CD8-positive, alpha-beta memory T cell (primary cell): ENCODE data around the gene KIFC3. TPM values are rescaled to one million over a fixed set of nuclear protein-coding genes. Genes with fewer than 3 reads are reported as not detected.
A peak's percentile ranks its signal among the peaks of the same experiment; 100 is the strongest.
"Not testable (repeated sequence)": the region's sequence is repeated elsewhere in the genome, so short reads cannot be mapped to it uniquely, and the experiment has no call there.

Experiments
- CTCF ChIA-PET: fragments of 350-600 bp; sonication (Branson Sonifier 250); formaldehyde crosslinking; loops from one replicate; lab custom pipeline; 2021; ENCODE audit warnings: antibody characterized with exemption; lab: Charles Lee
- POLR2A ChIA-PET: fragments of 350-600 bp; sonication (Branson Sonifier 250); formaldehyde crosslinking; loops from one replicate; lab custom pipeline; 2021; ENCODE audit warnings: antibody characterized with exemption; lab: Charles Lee
- DNase-seq, 5 donors: peaks; one replicate each; pipeline versions ENCODE4 v3.0.0 to v3.0.0-alpha.2; 2020 to 2022; ENCODE audit warnings: mixed read lengths in 1 of 5
- H3K27ac ChIP-seq: one replicate; pipeline ENCODE4 v1.7.0; 2013; ENCODE audit warnings: low read depth, mild to moderate bottlenecking, low read length, moderate library complexity
- H3K27me3 ChIP-seq: 2 replicates; pipeline ENCODE4 v1.7.0; 2013; ENCODE audit warnings: low read length, mild to moderate bottlenecking; ENCODE audit not compliant: insufficient read depth, poor library complexity, severe bottlenecking
- H3K36me3 ChIP-seq: 2 replicates; pipeline ENCODE4 v1.7.0; 2013; ENCODE audit warnings: mild to moderate bottlenecking, low read length, moderate library complexity; ENCODE audit not compliant: insufficient read depth
- H3K4me1 ChIP-seq: 2 replicates; pipeline ENCODE4 v1.7.0; 2013; ENCODE audit warnings: mild to moderate bottlenecking, low read length, moderate library complexity; ENCODE audit not compliant: insufficient read depth
- H3K4me3 ChIP-seq: 2 replicates; pipeline ENCODE4 v1.7.0; 2013; ENCODE audit warnings: mild to moderate bottlenecking, low read length
- H3K9me3 ChIP-seq: 2 replicates; pipeline ENCODE4 v1.7.0; 2013; ENCODE audit warnings: mild to moderate bottlenecking, low read length
- H3K27ac Mint-ChIP-seq, 8 donors: one replicate each; pipeline ENCODE4 v1.8.0; 2020 to 2021; ENCODE audit warnings: mixed read lengths in 8 of 8, mild to moderate bottlenecking in 6 of 8, inconsistent platforms in 3 of 8, moderate library complexity in 3 of 8
- H3K27me3 Mint-ChIP-seq, 2 donors: one replicate each; pipeline ENCODE4 v1.8.0; 2020 to 2021; ENCODE audit warnings: mixed read lengths in 2 of 2, mild to moderate bottlenecking in 1 of 2, moderate library complexity in 1 of 2
- H3K36me3 Mint-ChIP-seq, 3 donors: one replicate each; pipeline ENCODE4 v1.8.0; 2020 to 2021; ENCODE audit warnings: mixed read lengths in 3 of 3, inconsistent platforms in 1 of 3, mild to moderate bottlenecking in 1 of 3
- H3K4me1 Mint-ChIP-seq, 3 donors: one replicate each; pipeline ENCODE4 v1.8.0; 2020 to 2021; ENCODE audit warnings: mixed read lengths in 3 of 3, inconsistent platforms in 1 of 3, mild to moderate bottlenecking in 1 of 3
- H3K4me3 Mint-ChIP-seq, 7 donors: one replicate each; pipeline ENCODE4 v1.8.0; 2020 to 2021; ENCODE audit warnings: mixed read lengths in 7 of 7, mild to moderate bottlenecking in 6 of 7, moderate library complexity in 4 of 7, inconsistent platforms in 2 of 7
- H3K9me3 Mint-ChIP-seq, 5 donors: one replicate each; pipeline ENCODE4 v1.8.0; 2020 to 2022; ENCODE audit warnings: mixed read lengths in 5 of 5, mild to moderate bottlenecking in 3 of 5, moderate library complexity in 2 of 5, inconsistent platforms in 1 of 5
- polyA plus RNA-seq: library from polyadenylated mRNA; unstranded; fragments of 300-500 nt; fragmentation: Illumina TruSeq; gene quantifications from one replicate; pipeline ENCODE4 v1.2.3, GENCODE V29; 2021
- total RNA-seq, 2 experiments: library from RNA; stranded (reverse); gene quantifications; one replicate each; pipeline ENCODE4 v1.2.3, GENCODE V29; 2021

The KIFC3 gene
- total and polyA plus RNA-seq, 3 experiments from 2014 or later, result 0.82 to 3.2 (median 2.9) TPM

GRCh38 chr16:57712569-57712968 lies 89.7 kb downstream of the KIFC3 start:
- POLR2A ChIA-PET, H3K9me3 ChIP-seq, H3K27me3 ChIP-seq, H3K4me1 ChIP-seq, H3K4me3 ChIP-seq, H3K36me3 Mint-ChIP-seq, CTCF ChIA-PET, H3K36me3 ChIP-seq, H3K4me1 Mint-ChIP-seq, H3K9me3 Mint-ChIP-seq, H3K27ac ChIP-seq, DNase-seq, H3K4me3 Mint-ChIP-seq: not testable (repeated sequence)
- peaks cover 10 to 22% of the 10 kb centered on the region in 2 donors for H3K27me3 Mint-ChIP-seq
- H3K27ac Mint-ChIP-seq, result peak overlapping the region in 1 of 8 donors; percentile 17

- H3K4me3 Mint-ChIP-seq, result no peak overlapping the region
- H3K36me3 ChIP-seq, result no peaks in the 10 kb centered on the region
- H3K27ac ChIP-seq, result no peak overlapping the region
- no peak overlapping the region for H3K4me3 ChIP-seq
- H3K4me1 ChIP-seq, result no peaks in the 10 kb centered on the region
- no peaks in the 10 kb centered on the region for H3K4me1 Mint-ChIP-seq
- no peak overlapping the region for H3K27ac Mint-ChIP-seq
- H3K9me3 Mint-ChIP-seq, result no peaks in the 10 kb centered on the region
- no peaks in the 10 kb centered on the region for H3K27me3 ChIP-seq
- CTCF ChIA-PET, result no interaction called here
- H3K27me3 Mint-ChIP-seq, result peaks cover 10 to 27% of the 10 kb centered on the region in 2 donors
- POLR2A ChIA-PET, result no interaction called here
- H3K9me3 ChIP-seq, result no peaks in the 10 kb centered on the region
- DNase-seq, result no peak
- no peaks in the 10 kb centered on the region for H3K36me3 Mint-ChIP-seq
These were observed 90.3 kb downstream of the KIFC3 start for GRCh38 chr16:57711993-57712392.

DNA sequence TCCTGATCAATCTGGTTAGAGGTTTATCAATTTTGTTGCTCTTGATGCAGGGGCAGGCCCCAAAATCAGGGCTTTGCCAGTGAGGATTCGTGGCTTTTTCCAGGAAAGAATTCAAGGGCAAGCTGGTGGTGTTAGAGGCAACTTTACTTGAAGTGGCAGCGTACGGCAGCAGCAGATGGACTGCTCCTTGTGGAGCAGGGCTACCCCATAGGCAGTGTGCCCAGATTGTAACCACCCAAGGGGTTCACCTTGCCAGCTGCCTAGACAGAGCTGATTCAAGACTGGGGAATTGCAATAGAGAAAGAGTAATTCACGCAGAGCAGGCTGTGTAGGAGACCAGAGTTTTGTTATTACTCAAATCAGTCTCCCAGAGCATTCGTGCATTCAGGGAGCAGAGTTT lies 90.9 kb downstream of the KIFC3 start:
- H3K36me3 Mint-ChIP-seq, result no peaks in the 10 kb centered on the region
- Histone ChIP-seq H3K27me3 (no peaks in the 10 kb centered on the region), H3K27ac (no peak overlapping the region), H3K4me3 (no peak overlapping the region), H3K36me3 (no peaks in the 10 kb centered on the region), H3K4me1 (no peaks in the 10 kb centered on the region), H3K9me3 (no peaks in the 10 kb centered on the region)
- H3K27ac Mint-ChIP-seq, result peak overlapping the region in 1 of 8 donors; percentile 59
- no peak for DNase-seq
- CTCF ChIA-PET, result no interaction called here
- peaks cover 7 to 31% of the 10 kb centered on the region in 2 donors for H3K27me3 Mint-ChIP-seq
- POLR2A ChIA-PET, result no interaction called here
- no peak overlapping the region for H3K4me3 Mint-ChIP-seq
- no peaks in the 10 kb centered on the region for H3K9me3 Mint-ChIP-seq
- H3K4me1 Mint-ChIP-seq, result no peaks in the 10 kb centered on the region

- Histone ChIP-seq H3K4me1 (no peaks in the 10 kb centered on the region), H3K27me3 (no peaks in the 10 kb centered on the region), H3K9me3 (no peaks in the 10 kb centered on the region), H3K36me3 (no peaks in the 10 kb centered on the region), H3K4me3 (no peak overlapping the region), H3K27ac (no peak overlapping the region)
- Mint-ChIP-seq H3K9me3 (no peaks in the 10 kb centered on the region), H3K27ac (no peak overlapping the region), H3K27me3 (peaks cover 6 to 26% of the 10 kb centered on the region in 2 donors), H3K4me1 (no peaks in the 10 kb centered on the region), H3K36me3 (no peaks in the 10 kb centered on the region), H3K4me3 (no peak overlapping the region)
- ChIA-PET CTCF (interaction anchor here (1.0 kb wide), 1 partner anchor 17 kb away, joined by 3 read pairs; no protein-coding TSS in a partner anchor), POLR2A (no interaction called here)
- no peak for DNase-seq
These were observed 92.6 kb downstream of the KIFC3 start for GRCh38 chr16:57709663-57710062.

Other genes with a start within 250 kb of the KIFC3 start
- 10 to 100 TPM; 25.8 to 29.8 TPM for gene ADGRG1, start 173.9 kb downstream of the KIFC3 start, total RNA-seq
- 51.9 TPM for gene ADGRG1, start 173.9 kb downstream of the KIFC3 start, polyA plus RNA-seq
- gene ADGRG3, start 134.2 kb downstream of the KIFC3 start, total RNA-seq, result not detected
- gene ADGRG3, start 134.2 kb downstream of the KIFC3 start, polyA plus RNA-seq, result not detected
- not detected for gene DRC7, start 107.7 kb downstream of the KIFC3 start, total RNA-seq
- not detected for gene DRC7, start 107.7 kb downstream of the KIFC3 start, polyA plus RNA-seq
- gene KATNB1, start 66.7 kb downstream of the KIFC3 start, total RNA-seq, result 10 to 100 TPM; 50.2 to 53.0 TPM
- 29.7 TPM for gene KATNB1, start 66.7 kb downstream of the KIFC3 start, polyA plus RNA-seq
- not detected for gene CNGB1, start 168.6 kb upstream of the KIFC3 start, total RNA-seq
- not detected for gene CNGB1, start 168.6 kb upstream of the KIFC3 start, polyA plus RNA-seq
- 10 to 100 TPM; 11.9 to 12.8 TPM for gene ZNF319, start 198.2 kb upstream of the KIFC3 start, total RNA-seq
- gene ZNF319, start 198.2 kb upstream of the KIFC3 start, polyA plus RNA-seq, result 18.5 TPM
- gene USB1, start 198.9 kb upstream of the KIFC3 start, total RNA-seq, result 10 to 100 TPM; 66.6 to 68.5 TPM
- 68.1 TPM for gene USB1, start 198.9 kb upstream of the KIFC3 start, polyA plus RNA-seq
- gene MMP15, start 223.3 kb upstream of the KIFC3 start, total RNA-seq, result 1 to 10 TPM in 1 of 2 experiments, under 1 TPM in 1; 0.97 to 1.1 TPM
- 0.16 TPM for gene MMP15, start 223.3 kb upstream of the KIFC3 start, polyA plus RNA-seq